Uterus (tissue), 4 donors: ENCODE measurements around the gene GRIK4. TPM values are rescaled to one million over a fixed set of nuclear protein-coding genes. Genes with fewer than 3 reads are reported as not detected.

ENCODE experiments used
- DNase-seq, 2 donors: peaks; one replicate each; pipeline ENCODE4 v3.0.0-alpha.2; 2019 to 2020
- H3K27ac ChIP-seq, 2 donors: fragments of 200-600 bp; sonication (generic); 1 replicate in 1 of 2; 2 replicates in 1 of 2; pipeline ENCODE4 v1.5.1; 2016 to 2018
- H3K27me3 ChIP-seq, 2 donors: fragments of 200-600 bp; sonication (generic); one replicate each; pipeline ENCODE4 v1.5.1; 2018 to 2019; ENCODE audit warnings: control low read depth in 1 of 2
- H3K36me3 ChIP-seq, 2 donors: fragments of 200-600 bp; sonication (generic); one replicate each; pipeline ENCODE4 v1.5.1; 2019; ENCODE audit warnings: control low read depth in 1 of 2
- H3K4me1 ChIP-seq, 2 donors: fragments of 200-600 bp; sonication (generic); one replicate each; pipeline ENCODE4 v1.5.1; 2018 to 2019; ENCODE audit warnings: control low read depth in 1 of 2
- H3K4me3 ChIP-seq, 2 donors: fragments of 200-600 bp; sonication (generic); 1 replicate in 1 of 2; 2 replicates in 1 of 2; pipeline ENCODE4 v1.5.1; 2018 to 2019; ENCODE audit warnings: mild to moderate bottlenecking in 1 of 2
- H3K9me3 ChIP-seq, 2 donors: fragments of 200-600 bp; sonication (generic); one replicate each; pipeline ENCODE4 v1.5.1; 2019; ENCODE audit warnings: control low read depth in 1 of 2
- POLR2A ChIP-seq, 2 donors: fragments of 450-650 bp; IDR thresholded peaks; one replicate each; pipeline ENCODE4 v1.6.1; 2016; ENCODE audit warnings: antibody characterized with exemption in 2 of 2, mild to moderate bottlenecking in 1 of 2, moderate library complexity in 1 of 2
- intact Hi-C: fragments of 100-400 bp; cut with DNase I; formaldehyde crosslinking; loops from one replicate; pipeline ENCODE4 v1.15.1; 2023; ENCODE audit warnings: low total_unique reads
- total RNA-seq, 4 donors: library from RNA; depleted of rRNA in 3 of 4; stranded (reverse); fragments of >200 nt in 3 of 4; gene quantifications; one replicate each; pipeline versions ENCODE4 v1.1.0 to v1.2.4, GENCODE V29; 2014 to 2023
- TF ChIP-seq, protein P1 (sequence below), 4 experiments: fragments of 200-600 bp in 2 of 4; fragments of 450-650 bp in 2 of 4; sonication (generic) in 2 of 4; IDR thresholded peaks; one replicate each; pipeline ENCODE4 v1.5.1; 2016 to 2019; ENCODE audit warnings: antibody characterized with exemption in 4 of 4, mild to moderate bottlenecking in 2 of 4, moderate library complexity in 1 of 4
- donor health status: DM: yes; HTN: yes; CAD: no.

The GRIK4 gene
- total RNA-seq, 4 donors from 2014 or later = 0.28 to 1.1 TPM; not detected in 2

DNA sequence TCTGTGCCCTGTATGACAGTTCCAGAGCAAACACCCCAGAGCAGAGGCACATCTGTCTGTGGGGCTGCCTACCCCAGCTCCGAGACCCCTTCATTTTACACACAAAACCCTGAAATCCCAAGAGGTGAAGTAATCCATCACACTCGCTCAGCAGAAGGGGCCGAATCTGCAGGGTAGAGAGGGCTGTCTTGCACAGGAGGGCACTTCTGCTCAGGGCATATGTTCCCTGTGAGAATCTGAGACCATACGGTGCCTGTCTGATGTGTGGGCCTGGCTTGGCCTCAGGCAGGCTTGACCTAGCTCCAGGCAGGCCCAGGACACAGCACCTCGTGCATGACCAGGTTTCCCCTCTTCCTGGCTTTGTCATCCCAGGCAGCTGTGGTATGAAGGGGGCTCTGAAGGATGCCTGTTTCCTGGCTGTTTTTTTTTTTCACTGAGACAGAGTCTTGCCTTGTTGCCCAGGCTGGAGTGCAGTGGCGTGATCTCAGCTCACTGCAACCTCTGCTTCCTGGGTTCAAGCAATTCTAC lies 37.2 kb downstream of the GRIK4 start:
- H3K27ac ChIP-seq = no peak overlapping the region
- intact Hi-C loops = no loop called here
- no peak for DNase-seq
- H3K4me1 ChIP-seq = peaks cover 0 to 12% of the 10 kb centered on the region in 2 donors
- no peak for TF ChIP-seq POLR2A (IDR thresholded peaks at IDR 0.05)
- TF ChIP-seq, protein P1, sequence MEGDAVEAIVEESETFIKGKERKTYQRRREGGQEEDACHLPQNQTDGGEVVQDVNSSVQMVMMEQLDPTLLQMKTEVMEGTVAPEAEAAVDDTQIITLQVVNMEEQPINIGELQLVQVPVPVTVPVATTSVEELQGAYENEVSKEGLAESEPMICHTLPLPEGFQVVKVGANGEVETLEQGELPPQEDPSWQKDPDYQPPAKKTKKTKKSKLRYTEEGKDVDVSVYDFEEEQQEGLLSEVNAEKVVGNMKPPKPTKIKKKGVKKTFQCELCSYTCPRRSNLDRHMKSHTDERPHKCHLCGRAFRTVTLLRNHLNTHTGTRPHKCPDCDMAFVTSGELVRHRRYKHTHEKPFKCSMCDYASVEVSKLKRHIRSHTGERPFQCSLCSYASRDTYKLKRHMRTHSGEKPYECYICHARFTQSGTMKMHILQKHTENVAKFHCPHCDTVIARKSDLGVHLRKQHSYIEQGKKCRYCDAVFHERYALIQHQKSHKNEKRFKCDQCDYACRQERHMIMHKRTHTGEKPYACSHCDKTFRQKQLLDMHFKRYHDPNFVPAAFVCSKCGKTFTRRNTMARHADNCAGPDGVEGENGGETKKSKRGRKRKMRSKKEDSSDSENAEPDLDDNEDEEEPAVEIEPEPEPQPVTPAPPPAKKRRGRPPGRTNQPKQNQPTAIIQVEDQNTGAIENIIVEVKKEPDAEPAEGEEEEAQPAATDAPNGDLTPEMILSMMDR (IDR thresholded peaks at IDR 0.05) = no peak
- H3K9me3 ChIP-seq = no peaks in the 10 kb centered on the region
- H3K36me3 ChIP-seq = no peaks in the 10 kb centered on the region
- H3K4me3 ChIP-seq = no peak overlapping the region
- no peaks in the 10 kb centered on the region for H3K27me3 ChIP-seq

DNA sequence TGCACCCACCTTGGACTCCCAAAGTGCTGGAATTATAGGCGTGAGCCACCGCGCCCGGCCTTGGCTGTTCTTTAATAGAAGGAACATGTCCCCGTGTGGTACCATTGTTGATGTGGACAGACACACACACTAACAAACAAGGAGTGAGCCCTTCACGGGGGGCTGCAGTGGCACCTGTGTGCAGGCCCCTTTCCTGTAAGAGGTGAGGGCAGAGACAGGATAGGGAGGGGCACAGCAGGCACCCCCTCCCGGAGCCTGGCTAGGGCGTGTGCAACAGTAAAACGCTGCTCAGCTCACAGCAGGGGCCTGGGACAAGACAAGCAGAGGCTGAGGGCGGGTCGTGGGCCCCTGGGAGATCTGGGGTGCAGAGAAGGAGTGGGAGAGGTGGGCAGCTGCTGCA lies 37.8 kb downstream of the GRIK4 start:
- Histone ChIP-seq H3K4me1 (peaks cover 0 to 12% of the 10 kb centered on the region in 2 donors), H3K9me3 (no peaks in the 10 kb centered on the region), H3K27me3 (no peaks in the 10 kb centered on the region), H3K4me3 (no peak overlapping the region), H3K36me3 (no peaks in the 10 kb centered on the region), H3K27ac (no peak overlapping the region)
- intact Hi-C loops = no loop called here
- TF ChIP-seq POLR2A (IDR thresholded peaks at IDR 0.05) = no peak
- TF ChIP-seq, protein P1 (IDR thresholded peaks at IDR 0.05) = no peak
- DNase-seq = no peak

DNA sequence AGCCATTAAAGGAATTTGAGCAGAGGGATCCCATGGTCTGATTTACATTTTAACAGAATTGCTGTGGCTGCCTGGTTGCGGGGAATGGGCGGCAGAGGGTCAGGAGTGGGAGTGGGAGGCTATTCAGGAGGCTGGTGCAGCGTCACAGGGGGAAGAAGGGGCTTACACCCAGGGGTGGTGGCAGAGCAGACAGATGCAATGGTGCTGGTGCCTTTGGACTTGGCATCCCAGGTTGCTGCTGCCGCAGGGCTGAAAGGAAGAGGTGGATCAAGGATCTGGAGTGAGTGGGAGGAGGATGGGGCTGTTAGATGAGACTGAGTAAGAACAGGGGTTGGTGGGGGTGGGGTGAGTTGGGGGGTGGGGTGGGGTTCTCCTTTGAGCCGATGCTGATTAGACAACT lies 38.5 kb downstream of the GRIK4 start:
- Histone ChIP-seq H3K27me3 (no peaks in the 10 kb centered on the region), H3K4me1 (peaks cover 0 to 12% of the 10 kb centered on the region in 2 donors), H3K36me3 (no peaks in the 10 kb centered on the region), H3K9me3 (no peaks in the 10 kb centered on the region), H3K27ac (no peak overlapping the region), H3K4me3 (no peak overlapping the region)
- no peak for DNase-seq
- TF ChIP-seq, protein P1 (IDR thresholded peaks at IDR 0.05) = no peak
- no peak for TF ChIP-seq POLR2A (IDR thresholded peaks at IDR 0.05)
- intact Hi-C loops = no loop called here

DNA sequence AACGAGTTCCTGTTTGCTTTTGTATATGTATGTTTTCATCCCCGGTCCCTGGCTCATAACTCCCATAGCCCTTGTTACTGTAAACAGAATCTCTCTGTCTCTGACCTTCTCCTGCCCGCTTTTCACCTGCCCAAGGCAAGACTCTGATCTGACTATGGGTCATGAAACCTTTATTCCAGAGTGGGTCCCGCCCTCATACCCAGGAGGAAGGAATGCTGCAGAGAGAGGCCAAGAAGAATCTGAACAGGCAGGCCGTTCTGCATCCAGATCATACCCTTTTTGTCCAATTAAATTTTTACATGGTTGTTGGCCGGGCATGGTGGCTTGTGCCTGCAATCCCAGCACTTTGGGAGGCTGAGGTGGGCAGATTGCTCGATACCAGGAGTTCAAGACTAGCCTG lies 39.6 kb downstream of the GRIK4 start:
- no peak for DNase-seq
- intact Hi-C loops = no loop called here
- no peak for TF ChIP-seq POLR2A (IDR thresholded peaks at IDR 0.05)
- TF ChIP-seq, protein P1 (IDR thresholded peaks at IDR 0.05) = no peak

DNA sequence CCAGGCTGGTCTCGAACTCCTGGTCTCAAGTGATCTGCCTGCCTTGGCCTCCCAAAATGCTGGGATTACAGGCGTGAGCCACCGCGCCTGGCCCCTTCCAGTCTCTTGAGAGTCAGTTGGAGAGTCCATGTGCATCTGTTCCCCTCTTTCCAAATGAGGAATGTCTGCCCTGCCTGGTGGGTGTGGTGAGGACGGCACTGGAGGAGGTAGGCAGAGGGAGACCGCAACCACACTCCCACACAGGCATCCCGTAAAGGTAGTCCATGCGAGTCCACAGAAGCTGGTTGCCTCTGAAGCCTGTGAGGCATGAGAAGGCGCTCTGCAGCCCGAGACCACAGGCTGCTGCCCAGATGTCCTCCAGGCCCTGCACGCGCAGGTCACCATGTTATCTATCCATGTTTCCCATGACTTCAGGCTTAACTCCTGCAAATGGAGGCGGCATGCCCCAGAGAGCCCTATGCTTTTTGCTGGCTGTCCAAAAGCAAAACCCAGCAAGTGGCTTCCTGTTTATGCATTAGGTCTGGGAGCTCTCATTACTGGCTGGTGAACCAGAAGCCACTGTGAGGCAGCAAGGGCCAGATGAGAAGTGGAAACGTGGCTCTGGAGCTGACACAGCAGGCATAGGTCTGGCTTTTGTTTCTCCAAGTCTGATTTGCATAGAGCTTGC lies 43.4 kb downstream of the GRIK4 start:
- Histone ChIP-seq H3K27ac (no peak overlapping the region), H3K36me3 (no peaks in the 10 kb centered on the region), H3K4me1 (no peaks in the 10 kb centered on the region), H3K27me3 (no peaks in the 10 kb centered on the region), H3K4me3 (no peak overlapping the region), H3K9me3 (no peaks in the 10 kb centered on the region)
- TF ChIP-seq, protein P1 (IDR thresholded peaks at IDR 0.05) = no peak
- TF ChIP-seq POLR2A (IDR thresholded peaks at IDR 0.05) = no peak
- intact Hi-C loops = no loop called here
- DNase-seq = no peak

More for the DNA sequence above, 39.6 kb downstream of the GRIK4 start:
- no peaks in the 10 kb centered on the region for H3K9me3 ChIP-seq
- no peaks in the 10 kb centered on the region for H3K27me3 ChIP-seq
- H3K27ac ChIP-seq = no peak overlapping the region
- H3K4me1 ChIP-seq = peaks cover 0 to 12% of the 10 kb centered on the region in 2 donors
- H3K4me3 ChIP-seq = no peak overlapping the region
- H3K36me3 ChIP-seq = no peaks in the 10 kb centered on the region
